Erythroblast (primary cell): ENCODE results near the gene RREB1.

Experiments
- GATA1 ChIP-seq: IDR thresholded peaks from 2 replicates; pipeline ENCODE4 v1.6.1; 2011; ENCODE audit warnings: low read depth, mild to moderate bottlenecking, control low read depth, low read length, moderate library complexity
- POLR2A ChIP-seq: IDR thresholded peaks from 2 replicates; pipeline ENCODE4 v1.6.1; 2011; ENCODE audit warnings: mild to moderate bottlenecking, low read length

GRCh38 chr6:7151381-7151780 is 43.6 kb downstream of the RREB1 start:
- TF ChIP-seq POLR2A (no peak), GATA1 (no peak)
